Tibial artery (tissue), 4 donors: ENCODE results near the gene ZNF23.

ENCODE experiments used
- DNase-seq, 2 donors: peaks; one replicate each; pipeline ENCODE4 v3.0.0-alpha.2; 2019
- H3K27ac ChIP-seq, 2 donors: fragments of 200-600 bp; sonication (generic) in 1 of 2; 1 replicate in 1 of 2; 2 replicates in 1 of 2; pipeline ENCODE4 v1.5.1; 2018 to 2019; ENCODE audit warnings: mild to moderate bottlenecking in 1 of 2
- H3K27me3 ChIP-seq, 2 donors: fragments of 200-600 bp; sonication (generic) in 1 of 2; one replicate each; pipeline versions ENCODE4 v1.5.1 to v1.6.0; 2016 to 2019
- H3K36me3 ChIP-seq, 3 donors: fragments of 200-600 bp; sonication (generic) in 2 of 3; one replicate each; pipeline ENCODE4 v1.5.1; 2016 to 2019; ENCODE audit warnings: mild to moderate bottlenecking in 2 of 3
- H3K4me1 ChIP-seq, 4 donors: fragments of 200-600 bp; sonication (generic) in 2 of 4; 1 replicate in 3 of 4; 2 replicates in 1 of 4; pipeline ENCODE4 v1.5.1; 2016 to 2019
- H3K4me3 ChIP-seq, 2 donors: fragments of 200-600 bp; sonication (generic) in 1 of 2; 1 replicate in 1 of 2; 2 replicates in 1 of 2; pipeline ENCODE4 v1.5.1; 2018 to 2019; ENCODE audit warnings: mild to moderate bottlenecking in 2 of 2
- H3K9me3 ChIP-seq, 3 donors: fragments of 200-600 bp; sonication (generic) in 1 of 3; one replicate each; pipeline ENCODE4 v1.5.1; 2016 to 2019
- CTCF ChIP-seq, 2 experiments: fragments of 200-600 bp in 1 of 2; fragments of 450-650 bp in 1 of 2; IDR thresholded peaks; one replicate each; pipeline ENCODE4 v1.5.1; 2017 to 2019; ENCODE audit warnings: antibody characterized with exemption in 2 of 2, mild to moderate bottlenecking in 1 of 2, moderate library complexity in 1 of 2
- intact Hi-C: fragments of 100-400 bp; cut with DNase I; formaldehyde crosslinking; loops from one replicate; pipeline ENCODE4 v1.15.0; 2023; ENCODE audit warnings: low total_unique reads

The ZNF23 gene

DNA sequence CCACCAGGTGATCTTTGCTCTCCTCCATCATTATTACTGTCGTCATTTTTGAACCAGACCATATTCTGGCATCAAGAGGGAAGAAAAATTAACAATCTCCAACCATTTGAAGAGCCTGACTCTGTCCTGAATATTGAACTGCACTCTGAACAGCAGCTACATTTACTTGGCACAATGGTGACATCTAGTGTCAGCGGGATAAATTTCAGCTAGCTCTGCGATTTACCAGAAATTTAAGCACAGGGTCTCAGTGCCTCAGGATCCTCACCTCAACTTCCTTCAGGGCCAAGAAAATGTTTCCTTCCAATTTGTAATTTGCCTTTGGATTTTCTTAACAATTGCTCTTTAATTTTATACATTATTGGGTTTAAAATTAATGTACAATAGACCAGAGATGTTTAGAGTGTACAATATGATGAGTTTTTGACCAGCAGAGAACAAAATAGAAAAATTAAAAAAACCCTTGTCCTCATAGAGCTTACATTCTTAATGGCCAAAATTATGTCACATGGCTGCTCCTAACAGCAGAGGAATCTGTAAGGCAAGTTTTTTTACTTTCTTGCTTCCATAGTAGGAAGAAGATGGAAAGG lies 37.8 kb upstream of the ZNF23 start:
- H3K36me3 ChIP-seq = no peaks in the 10 kb centered on the region
- TF ChIP-seq CTCF (IDR thresholded peaks at IDR 0.05) = peak; percentile 64 to 65
- intact Hi-C loops = loop anchor here (2.0 kb wide), 1 partner anchor 85 kb away; no protein-coding TSS in a partner anchor
- H3K27ac ChIP-seq = no peak overlapping the region
- H3K4me3 ChIP-seq = no peak overlapping the region
- H3K4me1 ChIP-seq = no peaks in the 10 kb centered on the region
- peaks cover 0 to 16% of the 10 kb centered on the region in 2 donors for H3K27me3 ChIP-seq
- H3K9me3 ChIP-seq = no peaks in the 10 kb centered on the region
- DNase-seq = no peak

- Histone ChIP-seq H3K4me1 (no peaks in the 10 kb centered on the region), H3K27ac (no peak overlapping the region), H3K36me3 (no peaks in the 10 kb centered on the region), H3K9me3 (no peaks in the 10 kb centered on the region), H3K27me3 (peaks cover 0 to 10% of the 10 kb centered on the region in 2 donors), H3K4me3 (no peak overlapping the region)
- DNase-seq = no peak
- TF ChIP-seq CTCF (IDR thresholded peaks at IDR 0.05) = no peak
- intact Hi-C loops = no loop called here
Measured at GRCh38 chr16:71498031-71498430, 36.0 kb upstream of the ZNF23 start.

- Histone ChIP-seq H3K9me3 (no peaks in the 10 kb centered on the region), H3K4me3 (no peak overlapping the region), H3K27ac (no peak overlapping the region), H3K36me3 (no peaks in the 10 kb centered on the region), H3K27me3 (no peaks in the 10 kb centered on the region), H3K4me1 (no peaks in the 10 kb centered on the region)
- no peak for TF ChIP-seq CTCF (IDR thresholded peaks at IDR 0.05)
- DNase-seq = no peak
- intact Hi-C loops = loop anchor here (5.0 kb wide), 1 partner anchor 41 kb away; no protein-coding TSS in a partner anchor
Measured at GRCh38 chr16:71493213-71493612, 31.2 kb upstream of the ZNF23 start.

DNA sequence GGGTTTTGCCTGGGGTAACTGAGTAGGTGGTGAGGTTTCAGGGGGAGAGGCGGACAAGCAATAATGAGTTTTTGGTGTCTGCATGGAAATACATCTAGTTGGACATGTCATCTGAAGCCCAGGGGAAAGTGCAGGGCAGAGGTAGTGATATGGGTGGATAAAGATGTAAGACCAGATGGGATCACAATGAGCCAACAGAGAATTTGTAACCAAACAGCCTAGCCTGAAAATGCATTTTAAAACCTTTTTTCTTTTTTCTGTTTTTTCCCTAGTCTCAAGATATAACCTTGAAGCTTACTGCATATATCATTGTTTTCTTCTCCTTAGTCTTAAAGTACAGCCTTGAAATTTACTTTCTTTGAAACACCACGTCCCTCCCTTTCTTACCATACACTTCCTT lies 30.7 kb upstream of the ZNF23 start:
- no peak for DNase-seq
- H3K27ac ChIP-seq = no peak overlapping the region
- no peaks in the 10 kb centered on the region for H3K36me3 ChIP-seq
- intact Hi-C loops = loop anchor here (5.0 kb wide), 1 partner anchor 40 kb away; no protein-coding TSS in a partner anchor
- H3K4me1 ChIP-seq = no peaks in the 10 kb centered on the region
- no peaks in the 10 kb centered on the region for H3K9me3 ChIP-seq
- H3K4me3 ChIP-seq = no peak overlapping the region
- no peak for TF ChIP-seq CTCF (IDR thresholded peaks at IDR 0.05)
- no peaks in the 10 kb centered on the region for H3K27me3 ChIP-seq

DNA sequence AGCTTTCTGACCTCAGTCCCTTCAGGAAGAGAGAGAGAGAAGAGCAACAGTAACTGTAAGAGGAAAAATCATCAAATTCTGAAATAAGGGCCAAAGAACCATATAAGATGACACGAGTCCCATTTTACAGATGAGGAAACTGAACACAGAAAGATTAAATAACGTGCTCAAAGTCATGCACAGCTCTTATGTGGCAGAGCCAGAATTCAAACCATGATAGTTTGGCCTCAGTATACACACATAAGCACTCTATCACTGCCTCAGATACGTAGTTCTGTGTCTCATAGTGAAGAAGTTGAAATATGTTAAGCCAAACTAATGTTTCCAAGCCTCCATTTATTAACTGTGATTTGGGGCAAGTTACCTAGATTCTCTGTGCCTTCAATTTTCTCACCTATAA lies 29.0 kb upstream of the ZNF23 start:
- H3K4me1 ChIP-seq = no peaks in the 10 kb centered on the region
- H3K27me3 ChIP-seq = no peaks in the 10 kb centered on the region
- H3K4me3 ChIP-seq = no peak overlapping the region
- intact Hi-C loops = loop anchor here (5.0 kb wide), 1 partner anchor 39 kb away; no protein-coding TSS in a partner anchor
- no peak for DNase-seq
- no peaks in the 10 kb centered on the region for H3K36me3 ChIP-seq
- no peaks in the 10 kb centered on the region for H3K9me3 ChIP-seq
- no peak overlapping the region for H3K27ac ChIP-seq
- no peak for TF ChIP-seq CTCF (IDR thresholded peaks at IDR 0.05)
